ENCODE measurements around the gene YPEL4.

YPEL4 gene

GRCh38 chr11:57630171-57630570, 19.5 kb downstream of the YPEL4 start:
- TF ChIP-seq, protein P1, sequence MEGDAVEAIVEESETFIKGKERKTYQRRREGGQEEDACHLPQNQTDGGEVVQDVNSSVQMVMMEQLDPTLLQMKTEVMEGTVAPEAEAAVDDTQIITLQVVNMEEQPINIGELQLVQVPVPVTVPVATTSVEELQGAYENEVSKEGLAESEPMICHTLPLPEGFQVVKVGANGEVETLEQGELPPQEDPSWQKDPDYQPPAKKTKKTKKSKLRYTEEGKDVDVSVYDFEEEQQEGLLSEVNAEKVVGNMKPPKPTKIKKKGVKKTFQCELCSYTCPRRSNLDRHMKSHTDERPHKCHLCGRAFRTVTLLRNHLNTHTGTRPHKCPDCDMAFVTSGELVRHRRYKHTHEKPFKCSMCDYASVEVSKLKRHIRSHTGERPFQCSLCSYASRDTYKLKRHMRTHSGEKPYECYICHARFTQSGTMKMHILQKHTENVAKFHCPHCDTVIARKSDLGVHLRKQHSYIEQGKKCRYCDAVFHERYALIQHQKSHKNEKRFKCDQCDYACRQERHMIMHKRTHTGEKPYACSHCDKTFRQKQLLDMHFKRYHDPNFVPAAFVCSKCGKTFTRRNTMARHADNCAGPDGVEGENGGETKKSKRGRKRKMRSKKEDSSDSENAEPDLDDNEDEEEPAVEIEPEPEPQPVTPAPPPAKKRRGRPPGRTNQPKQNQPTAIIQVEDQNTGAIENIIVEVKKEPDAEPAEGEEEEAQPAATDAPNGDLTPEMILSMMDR (IDR thresholded peaks at IDR 0.05) = no peak
- Histone ChIP-seq H3K27me3 (ENCODE audit: control insufficient read depth, insufficient read depth, low read length) (no peaks in the 10 kb centered on the region), H3K9ac (no peak overlapping the region)

DNA sequence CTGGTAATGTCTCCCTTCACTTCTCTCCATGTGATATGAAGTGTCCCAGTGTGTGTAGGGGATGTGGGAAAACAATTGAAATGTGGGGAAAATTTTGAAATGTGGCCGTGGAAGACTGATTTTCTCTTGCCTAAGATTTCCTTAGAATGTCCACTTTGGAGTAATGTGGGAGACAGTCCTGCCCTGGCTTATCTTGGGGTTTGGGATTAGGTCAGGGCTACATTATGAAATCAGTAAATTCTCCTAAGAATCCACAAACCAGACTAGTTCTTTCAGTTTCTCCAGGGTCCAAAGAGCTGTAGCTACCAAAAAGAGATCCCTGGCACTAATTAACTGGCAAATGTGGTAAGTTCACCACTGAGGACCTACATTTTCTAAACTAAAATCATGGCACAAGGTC, 22.8 kb downstream of the YPEL4 start:
- TF ChIP-seq, protein P1 (IDR thresholded peaks at IDR 0.05) = no peak
- Histone ChIP-seq H3K4me2 (ENCODE audit: low read length) (no peak overlapping the region), H3K79me2 (no peaks in the 10 kb centered on the region), H3K27ac (no peak overlapping the region), H3K4me3 (ENCODE audit: low read depth, low read length) (no peak overlapping the region), H2AFZ (no peak overlapping the region), H3K9ac (no peak overlapping the region), H3K36me3 (ENCODE audit: control insufficient read depth, insufficient read depth, low read length) (no peaks in the 10 kb centered on the region), H3K9me3 (ENCODE audit: control insufficient read depth, low read length) (no peaks in the 10 kb centered on the region), H3K27me3 (ENCODE audit: control insufficient read depth, insufficient read depth, low read length) (no peaks in the 10 kb centered on the region), H3K4me1 (no peaks in the 10 kb centered on the region)

More at GRCh38 chr11:57630171-57630570, 19.5 kb downstream of the YPEL4 start:
- Histone ChIP-seq H3K4me2 (ENCODE audit: low read length) (no peak overlapping the region), H3K36me3 (ENCODE audit: control insufficient read depth, insufficient read depth, low read length) (no peaks in the 10 kb centered on the region), H2AFZ (no peak overlapping the region), H3K4me3 (ENCODE audit: low read depth, low read length) (no peak overlapping the region), H3K4me1 (no peaks in the 10 kb centered on the region), H3K27ac (no peak overlapping the region), H3K9me3 (ENCODE audit: control insufficient read depth, low read length) (no peaks in the 10 kb centered on the region), H3K79me2 (no peaks in the 10 kb centered on the region)

DNA sequence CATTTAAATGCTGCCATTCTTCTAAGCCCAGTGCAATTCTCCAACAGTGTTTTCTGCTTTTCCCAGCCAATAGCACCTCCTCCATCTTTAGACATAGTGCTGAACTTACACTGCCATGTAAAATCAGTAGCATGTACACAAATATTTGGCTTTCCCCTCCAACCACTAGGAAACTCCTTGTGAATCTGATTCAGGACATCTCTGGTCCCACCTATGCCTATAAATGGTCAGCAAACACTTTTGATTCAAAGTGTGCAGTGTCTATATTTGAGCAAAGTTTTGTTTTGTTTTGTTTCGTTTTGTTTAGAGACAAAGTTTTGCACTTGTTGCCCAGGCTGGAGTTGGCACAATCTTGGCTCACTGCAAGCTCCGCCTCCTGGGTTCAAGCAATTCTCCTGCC, 24.8 kb downstream of the YPEL4 start:
- Histone ChIP-seq H3K4me1 (no peaks in the 10 kb centered on the region), H2AFZ (no peak overlapping the region), H3K9ac (no peak overlapping the region), H3K27me3 (ENCODE audit: control insufficient read depth, insufficient read depth, low read length) (no peaks in the 10 kb centered on the region), H3K36me3 (ENCODE audit: control insufficient read depth, insufficient read depth, low read length) (no peaks in the 10 kb centered on the region), H3K27ac (no peak overlapping the region), H3K79me2 (no peaks in the 10 kb centered on the region), H3K9me3 (ENCODE audit: control insufficient read depth, low read length) (no peaks in the 10 kb centered on the region), H3K4me2 (ENCODE audit: low read length) (no peak overlapping the region), H3K4me3 (ENCODE audit: low read depth, low read length) (no peak overlapping the region)
- TF ChIP-seq, protein P1 (IDR thresholded peaks at IDR 0.05) = no peak

GRCh38 chr11:57622263-57622662, 27.4 kb downstream of the YPEL4 start:
- no peak overlapping the region for H3K9ac ChIP-seq
- no peaks in the 10 kb centered on the region for H3K36me3 ChIP-seq (ENCODE audit: control insufficient read depth, insufficient read depth, low read length)
- H3K4me1 ChIP-seq = no peaks in the 10 kb centered on the region
- H3K79me2 ChIP-seq = no peaks in the 10 kb centered on the region
- no peak overlapping the region for H3K4me2 ChIP-seq (ENCODE audit: low read length)
- TF ChIP-seq, protein P1 (IDR thresholded peaks at IDR 0.05) = no peak
- H3K4me3 ChIP-seq (ENCODE audit: low read depth, low read length) = no peak overlapping the region
- H3K27ac ChIP-seq = no peak overlapping the region
- no peak overlapping the region for H2AFZ ChIP-seq
- H3K9me3 ChIP-seq (ENCODE audit: control insufficient read depth, low read length) = no peaks in the 10 kb centered on the region
- no peaks in the 10 kb centered on the region for H3K27me3 ChIP-seq (ENCODE audit: control insufficient read depth, insufficient read depth, low read length)

- H3K27me3 ChIP-seq (ENCODE audit: control insufficient read depth, insufficient read depth, low read length) = no peaks in the 10 kb centered on the region
- no peak overlapping the region for H3K27ac ChIP-seq
- H3K36me3 ChIP-seq (ENCODE audit: control insufficient read depth, insufficient read depth, low read length) = no peaks in the 10 kb centered on the region
- H3K4me2 ChIP-seq (ENCODE audit: low read length) = no peak overlapping the region
- TF ChIP-seq, protein P1 (IDR thresholded peaks at IDR 0.05) = no peak
- no peaks in the 10 kb centered on the region for H3K79me2 ChIP-seq
- no peak overlapping the region for H3K9ac ChIP-seq
- H2AFZ ChIP-seq = no peak overlapping the region
- no peak overlapping the region for H3K4me3 ChIP-seq (ENCODE audit: low read depth, low read length)
- no peaks in the 10 kb centered on the region for H3K4me1 ChIP-seq
- no peaks in the 10 kb centered on the region for H3K9me3 ChIP-seq (ENCODE audit: control insufficient read depth, low read length)
These were observed 29.2 kb downstream of the YPEL4 start for GRCh38 chr11:57620467-57620866.

All from parathyroid adenoma (tissue), 2 donors.